PC-9 (cell line): ENCODE results near the gene PLXDC2. TPM values are rescaled to one million over a fixed set of nuclear protein-coding genes. Genes with fewer than 3 reads are reported as not detected.

ENCODE experiments used
- BruUV-seq: library from RNA; stranded (reverse); fragments of 400-500 nt; replicated peaks from 2 replicates; lab custom pipeline; 2021; lab: Mats Ljungman, UMichigan
- CTCF ChIA-PET: fragments of 300-600 bp; sonication (Branson Sonifier 250); formaldehyde crosslinking; loops from one replicate; lab custom pipeline; 2022; ENCODE audit warnings: antibody characterized with exemption; lab: Charles Lee
- POLR2A ChIA-PET: fragments of 300-600 bp; sonication (Branson Sonifier 250); formaldehyde crosslinking; loops from one replicate; lab custom pipeline; 2022; ENCODE audit warnings: antibody characterized with exemption; ENCODE audit not compliant: unreplicated experiment; lab: Charles Lee
- DNase-seq, 2 experiments: peaks; one replicate each; pipeline versions ENCODE4 v3.0.0 to v3.0.0-alpha.2; 2015 to 2022; ENCODE audit warnings: mixed read lengths in 1 of 2
- H2AFZ ChIP-seq: fragments of 200-600 bp; sonication (generic); 2 replicates; pipeline ENCODE4 v1.8.1; 2017; ENCODE audit warnings: antibody characterized with exemption
- H3F3A ChIP-seq: fragments of 200-600 bp; sonication (generic); 2 replicates; pipeline ENCODE4 v1.8.1; 2017; ENCODE audit warnings: antibody characterized with exemption, mild to moderate bottlenecking, low read depth; ENCODE audit not compliant: insufficient read depth
- H3K27ac ChIP-seq: fragments of 200-600 bp; sonication (generic); 2 replicates; pipeline ENCODE4 v1.6.1; 2016; ENCODE audit warnings: mixed run types
- H3K27me3 ChIP-seq: fragments of 200-600 bp; sonication (generic); 2 replicates; pipeline ENCODE4 v1.6.1; 2016; ENCODE audit warnings: low read depth, mixed run types; ENCODE audit not compliant: insufficient read depth
- H3K36me3 ChIP-seq: fragments of 200-600 bp; sonication (generic); 2 replicates; pipeline ENCODE4 v1.6.1; 2016; ENCODE audit warnings: low read depth, mixed run types
- H3K4me1 ChIP-seq: fragments of 200-600 bp; sonication (generic); replicated peaks from 2 replicates; pipeline ENCODE4 v1.6.1; 2016; ENCODE audit warnings: mixed run types; ENCODE audit not compliant: insufficient read depth
- H3K4me2 ChIP-seq: fragments of 200-600 bp; sonication (generic); 2 replicates; pipeline ENCODE4 v1.6.1; 2017; ENCODE audit warnings: mixed run types
- H3K4me3 ChIP-seq: fragments of 200-600 bp; sonication (generic); 2 replicates; pipeline ENCODE4 v1.6.1; 2016; ENCODE audit warnings: mixed run types
- H3K79me2 ChIP-seq: fragments of 200-600 bp; sonication (generic); 2 replicates; pipeline ENCODE4 v1.6.1; 2017; ENCODE audit warnings: low read depth, mixed run types
- H3K9me2 ChIP-seq: fragments of 200-600 bp; sonication (generic); 2 replicates; pipeline ENCODE4 v1.8.1; 2017; ENCODE audit warnings: mild to moderate bottlenecking; ENCODE audit not compliant: insufficient read depth
- H3K9me3 ChIP-seq: fragments of 200-600 bp; sonication (generic); 2 replicates; pipeline ENCODE4 v1.8.1; 2016; ENCODE audit warnings: low read depth; ENCODE audit not compliant: insufficient read depth
- H4K20me1 ChIP-seq: fragments of 200-600 bp; sonication (generic); 2 replicates; pipeline ENCODE4 v1.8.1; 2017; ENCODE audit not compliant: insufficient read depth
- EZH2 ChIP-seq: fragments of 200-600 bp; sonication (generic); IDR thresholded peaks from 2 replicates; pipeline ENCODE4 v1.8.0; 2017; ENCODE audit warnings: antibody characterized with exemption, low read depth
- intact Hi-C: fragments of 100-400 bp; cut with micrococcal nuclease; formaldehyde crosslinking; loops from one replicate; pipeline ENCODE4 v1.10.0; 2022; ENCODE audit not compliant: unreplicated experiment
- total RNA-seq: library from RNA; stranded (reverse); gene quantifications from 2 replicates; pipeline ENCODE4 v1.2.3, GENCODE V29; 2021
- TF ChIP-seq, protein P1 (sequence below): fragments of 200-600 bp; sonication (generic); conservative IDR thresholded peaks from 2 replicates; pipeline ENCODE4 v1.6.1; 2017; ENCODE audit warnings: mixed run types, antibody characterized with exemption, mild to moderate bottlenecking, moderate library complexity

Gene PLXDC2
- total RNA-seq, 1 experiment from 2014 or later, result not detected

DNA sequence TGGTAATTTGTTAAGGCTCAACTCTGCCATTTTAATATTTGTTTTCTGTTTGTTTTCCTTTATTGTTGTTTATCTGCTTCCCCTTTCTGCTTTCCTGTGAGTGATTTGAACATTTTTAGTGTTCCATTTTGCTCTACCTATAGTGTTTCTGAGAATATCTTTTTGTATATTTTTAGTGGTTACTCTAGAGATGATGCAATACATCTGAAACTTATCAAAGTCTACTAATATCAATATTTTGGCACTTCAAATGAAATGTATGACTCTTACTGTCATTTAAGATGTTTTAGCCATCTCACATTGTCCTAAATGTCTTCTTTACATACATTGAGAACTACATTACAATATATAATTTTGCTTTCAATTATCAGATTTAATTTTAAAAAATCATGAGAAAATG lies 98.9 kb downstream of the PLXDC2 start:
- TF ChIP-seq EZH2, result no peak
- TF ChIP-seq, protein P1, sequence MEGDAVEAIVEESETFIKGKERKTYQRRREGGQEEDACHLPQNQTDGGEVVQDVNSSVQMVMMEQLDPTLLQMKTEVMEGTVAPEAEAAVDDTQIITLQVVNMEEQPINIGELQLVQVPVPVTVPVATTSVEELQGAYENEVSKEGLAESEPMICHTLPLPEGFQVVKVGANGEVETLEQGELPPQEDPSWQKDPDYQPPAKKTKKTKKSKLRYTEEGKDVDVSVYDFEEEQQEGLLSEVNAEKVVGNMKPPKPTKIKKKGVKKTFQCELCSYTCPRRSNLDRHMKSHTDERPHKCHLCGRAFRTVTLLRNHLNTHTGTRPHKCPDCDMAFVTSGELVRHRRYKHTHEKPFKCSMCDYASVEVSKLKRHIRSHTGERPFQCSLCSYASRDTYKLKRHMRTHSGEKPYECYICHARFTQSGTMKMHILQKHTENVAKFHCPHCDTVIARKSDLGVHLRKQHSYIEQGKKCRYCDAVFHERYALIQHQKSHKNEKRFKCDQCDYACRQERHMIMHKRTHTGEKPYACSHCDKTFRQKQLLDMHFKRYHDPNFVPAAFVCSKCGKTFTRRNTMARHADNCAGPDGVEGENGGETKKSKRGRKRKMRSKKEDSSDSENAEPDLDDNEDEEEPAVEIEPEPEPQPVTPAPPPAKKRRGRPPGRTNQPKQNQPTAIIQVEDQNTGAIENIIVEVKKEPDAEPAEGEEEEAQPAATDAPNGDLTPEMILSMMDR, result no peak
- Histone ChIP-seq H3K36me3 (no peaks in the 10 kb centered on the region), H3K27ac (no peak overlapping the region), H3K79me2 (no peaks in the 10 kb centered on the region), H3K4me2 (no peak overlapping the region), H3K9me3 (no peaks in the 10 kb centered on the region), H3K4me3 (no peak overlapping the region), H3K27me3 (no peaks in the 10 kb centered on the region), H4K20me1 (no peaks in the 10 kb centered on the region), H3K9me2 (no peaks in the 10 kb centered on the region), H3K4me1 (no peaks in the 10 kb centered on the region), H3F3A (no peaks in the 10 kb centered on the region), H2AFZ (no peak overlapping the region)
- no peak for DNase-seq
- no TSS peak for BruUV-seq
- ChIA-PET CTCF (no interaction called here), POLR2A (no interaction called here)
- intact Hi-C loops, result no loop called here

DNA sequence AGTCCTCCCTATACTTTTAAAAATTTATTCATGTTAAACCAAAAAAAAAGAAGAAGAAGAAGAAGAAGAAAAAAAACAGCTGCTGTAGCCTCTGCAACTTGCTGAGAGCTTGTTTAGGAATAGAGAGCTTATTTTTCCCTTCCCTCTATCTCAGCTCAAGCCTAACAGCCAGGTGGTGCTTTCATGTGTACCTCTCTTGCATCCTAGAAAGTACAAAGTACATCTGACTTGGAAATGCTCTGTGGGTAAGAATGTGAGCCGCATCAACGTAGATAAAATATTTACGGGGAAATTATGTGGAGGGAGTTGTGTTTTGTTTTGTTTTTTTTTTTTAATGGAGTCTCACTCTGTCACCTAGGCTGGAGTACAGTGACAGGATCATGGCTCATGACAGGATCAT lies 99.6 kb downstream of the PLXDC2 start:
- no peak overlapping the region for H2AFZ ChIP-seq
- no peak for DNase-seq
- no peak overlapping the region for H3K4me2 ChIP-seq
- H3K27ac ChIP-seq, result no peak overlapping the region
- H3K9me3 ChIP-seq, result no peaks in the 10 kb centered on the region
- no peak overlapping the region for H3K4me3 ChIP-seq
- CTCF ChIA-PET, result no interaction called here
- H4K20me1 ChIP-seq, result no peaks in the 10 kb centered on the region
- H3K4me1 ChIP-seq, result no peaks in the 10 kb centered on the region
- no peaks in the 10 kb centered on the region for H3K79me2 ChIP-seq
- intact Hi-C loops, result no loop called here
- no peaks in the 10 kb centered on the region for H3K9me2 ChIP-seq
- no peaks in the 10 kb centered on the region for H3F3A ChIP-seq
- POLR2A ChIA-PET, result no interaction called here
- no TSS peak for BruUV-seq
- H3K36me3 ChIP-seq, result no peaks in the 10 kb centered on the region
- H3K27me3 ChIP-seq, result no peaks in the 10 kb centered on the region
- TF ChIP-seq, protein P1, result no peak
- TF ChIP-seq EZH2, result no peak

DNA sequence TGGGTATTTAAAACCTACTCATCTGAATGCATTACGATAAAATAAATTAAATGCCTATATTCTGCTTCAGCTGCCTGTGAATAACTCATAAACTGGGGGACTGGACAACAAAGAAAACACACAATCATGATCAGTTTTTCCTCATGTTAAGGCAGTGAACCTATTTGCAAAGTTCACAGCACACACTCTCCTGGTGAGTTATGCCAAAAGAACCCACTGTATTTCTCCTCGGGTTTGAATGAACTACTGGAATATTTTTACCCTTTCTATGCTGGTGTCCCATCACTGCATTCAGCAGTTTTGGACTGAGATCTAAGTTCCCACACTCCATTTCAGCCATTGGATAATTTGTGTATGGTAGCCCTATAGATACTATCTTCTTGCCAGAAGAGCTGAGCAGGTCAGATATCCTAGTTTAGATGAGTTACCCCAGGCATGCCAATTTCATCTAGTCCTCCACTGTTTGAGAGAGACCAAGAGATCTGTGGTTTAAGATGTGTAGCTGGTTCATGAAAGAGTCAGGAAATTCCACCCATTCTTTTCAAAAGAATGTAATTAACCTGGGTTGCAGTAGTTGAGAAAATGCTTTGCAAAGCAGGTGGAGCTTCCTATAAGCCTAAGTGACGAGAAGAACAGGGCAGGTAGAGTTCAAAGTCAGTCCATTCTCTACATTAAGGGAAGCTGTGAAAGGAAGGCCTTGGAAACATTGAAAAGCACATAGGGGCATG lies 101.7 kb downstream of the PLXDC2 start:
- Histone ChIP-seq H3K4me2 (no peak overlapping the region), H3K4me3 (no peak overlapping the region), H3K79me2 (no peaks in the 10 kb centered on the region), H4K20me1 (no peaks in the 10 kb centered on the region), H3K36me3 (no peaks in the 10 kb centered on the region), H3K4me1 (no peaks in the 10 kb centered on the region), H3K9me2 (no peaks in the 10 kb centered on the region), H3F3A (no peaks in the 10 kb centered on the region), H3K27ac (no peak overlapping the region), H3K27me3 (no peaks in the 10 kb centered on the region), H2AFZ (no peak overlapping the region), H3K9me3 (no peaks in the 10 kb centered on the region)
- DNase-seq, result no peak
- CTCF ChIA-PET, result no interaction called here
- POLR2A ChIA-PET, result no interaction called here
- no TSS peak for BruUV-seq
- intact Hi-C loops, result no loop called here
- TF ChIP-seq, protein P1, result no peak
- no peak for TF ChIP-seq EZH2
